MCF 10A (cell line): ENCODE measurements around the gene TPGS1. TPM values are rescaled to one million over a fixed set of nuclear protein-coding genes. Genes with fewer than 3 reads are reported as not detected.

ENCODE experiments used
- BruUV-seq: library from RNA; stranded (reverse); fragments of 400-500 nt; replicated peaks from 2 replicates; lab custom pipeline; 2021; lab: Mats Ljungman, UMichigan
- CTCF ChIA-PET: fragments of 300-600 bp; sonication (Branson Sonifier 250); formaldehyde crosslinking; extraction: SDS; loops from one replicate; lab custom pipeline; 2021; ENCODE audit warnings: antibody characterized with exemption, inconsistent platforms; lab: Yijun Ruan, JAX
- POLR2A ChIA-PET: fragments of 300-600, 350-650 bp; sonication (Branson Sonifier 250); formaldehyde crosslinking; extraction: SDS; loops from one replicate; lab custom pipeline; 2020; ENCODE audit warnings: antibody characterized with exemption, inconsistent platforms; lab: Yijun Ruan, JAX
- DNase-seq: peaks from one replicate; pipeline ENCODE4 v3.0.0-alpha.2; 2018; ENCODE audit not compliant: unreplicated experiment
- H3K27ac Mint-ChIP-seq: one replicate; pipeline ENCODE4 v1.8.0; 2022; ENCODE audit warnings: mild to moderate bottlenecking, low read depth, mixed read lengths; ENCODE audit not compliant: unreplicated experiment
- H3K27me3 Mint-ChIP-seq: one replicate; pipeline ENCODE4 v1.8.0; 2022; ENCODE audit warnings: mixed read lengths; ENCODE audit not compliant: insufficient read depth, unreplicated experiment
- H3K36me3 Mint-ChIP-seq: one replicate; pipeline ENCODE4 v1.8.0; 2022; ENCODE audit warnings: mild to moderate bottlenecking, moderate library complexity, mixed read lengths; ENCODE audit not compliant: insufficient read depth, unreplicated experiment
- H3K4me1 Mint-ChIP-seq: one replicate; pipeline ENCODE4 v1.8.0; 2022; ENCODE audit warnings: mixed read lengths; ENCODE audit not compliant: insufficient read depth, unreplicated experiment
- H3K4me3 Mint-ChIP-seq: one replicate; pipeline ENCODE4 v1.8.0; 2022; ENCODE audit warnings: mild to moderate bottlenecking, moderate library complexity, mixed read lengths; ENCODE audit not compliant: unreplicated experiment
- H3K9me3 Mint-ChIP-seq: one replicate; pipeline ENCODE4 v1.8.0; 2022; ENCODE audit warnings: mixed read lengths; ENCODE audit not compliant: unreplicated experiment
- CTCF ChIP-seq: fragments of 200-600 bp; IDR thresholded peaks from one replicate; pipeline ENCODE4 v1.8.0; 2022; ENCODE audit warnings: antibody characterized with exemption, mild to moderate bottlenecking; ENCODE audit not compliant: unreplicated experiment
- intact Hi-C: fragments of 100-400 bp; cut with micrococcal nuclease; formaldehyde crosslinking; loops from 2 replicates; pipeline ENCODE4 v1.14.1; 2022
- total RNA-seq: library from RNA; stranded (reverse); gene quantifications from 2 replicates; pipeline ENCODE4 v1.2.3, GENCODE V29; 2022

TPGS1 gene
- total RNA-seq, 1 experiment from 2014 or later: 11.9 TPM

- H3K27ac Mint-ChIP-seq: peak overlapping the region; percentile 91
- H3K36me3 Mint-ChIP-seq: peaks cover 15% of the 10 kb centered on the region
- H3K27me3 Mint-ChIP-seq: no peaks in the 10 kb centered on the region
- intact Hi-C loops: loop anchor here (2.0 kb wide), 3 partner anchors 39 to 127 kb away; partner anchors contain the start of genes BSG and POLRMT
- peaks cover 4% of the 10 kb centered on the region for H3K4me1 Mint-ChIP-seq
- H3K9me3 Mint-ChIP-seq: no peaks in the 10 kb centered on the region
- peak overlapping the region; percentile 74 for H3K4me3 Mint-ChIP-seq
- ChIA-PET CTCF (interaction anchor here (0.6 to 2.3 kb wide), 8 partner anchors 8 to 194 kb away, joined by 3 to 9 read pairs (median 3); no protein-coding TSS in a partner anchor), POLR2A (interaction anchor here (0.7 to 6.5 kb wide), 7 partner anchors 9 to 144 kb away, joined by 3 to 110 read pairs (median 9); partner anchors contain the start of genes BSG and TPGS1)
- no peak for TF ChIP-seq CTCF
- DNase-seq: no peak
- no TSS peak for BruUV-seq
These were observed 26.2 kb downstream of the TPGS1 start for GRCh38 chr19:533364-534058.

GRCh38 chr19:534088-534487 is 26.8 kb downstream of the TPGS1 start:
- POLR2A ChIA-PET: interaction anchor here (0.7 to 6.5 kb wide), 2 partner anchors 41 to 60 kb away, joined by 3 to 110 read pairs; partner anchors contain the start of gene BSG
- H3K27ac Mint-ChIP-seq: peak overlapping the region; percentile 91
- intact Hi-C loops: no loop called here
- no peak for TF ChIP-seq CTCF
- DNase-seq: no peak
- H3K4me1 Mint-ChIP-seq: peaks cover 4% of the 10 kb centered on the region
- peaks cover 17% of the 10 kb centered on the region for H3K36me3 Mint-ChIP-seq
- no peaks in the 10 kb centered on the region for H3K27me3 Mint-ChIP-seq
- H3K4me3 Mint-ChIP-seq: peak overlapping the region; percentile 74
- H3K9me3 Mint-ChIP-seq: no peaks in the 10 kb centered on the region
- CTCF ChIA-PET: interaction anchor here (0.7 to 2.0 kb wide), 3 partner anchors 22 to 119 kb away, joined by 3 to 4 read pairs (median 3); no protein-coding TSS in a partner anchor
- BruUV-seq: no TSS peak

- H3K36me3 Mint-ChIP-seq: peaks cover 17% of the 10 kb centered on the region
- peak; percentile 60 for DNase-seq
- no TSS peak for BruUV-seq
- H3K4me1 Mint-ChIP-seq: peaks cover 4% of the 10 kb centered on the region
- POLR2A ChIA-PET: interaction anchor here (0.5 to 1.5 kb wide), 3 partner anchors 37 to 977 kb away, joined by 3 to 5 read pairs (median 4); partner anchors contain the start of gene BSG
- peak overlapping the region; percentile 61 for H3K4me3 Mint-ChIP-seq
- CTCF ChIA-PET: interaction anchor here (0.6 to 0.7 kb wide), 2 partner anchors 31 to 49 kb away, joined by 3 read pairs; no protein-coding TSS in a partner anchor
- H3K27me3 Mint-ChIP-seq: no peaks in the 10 kb centered on the region
- peak overlapping the region; percentile 46 for H3K27ac Mint-ChIP-seq
- H3K9me3 Mint-ChIP-seq: no peaks in the 10 kb centered on the region
- intact Hi-C loops: no loop called here
- TF ChIP-seq CTCF: no peak
These were observed 27.9 kb downstream of the TPGS1 start for GRCh38 chr19:535017-535835.
